ENCODE results near the gene CTNNA3. TPM values are rescaled to one million over a fixed set of nuclear protein-coding genes. Genes with fewer than 3 reads are reported as not detected.
"Not testable (repeated sequence)": the region's sequence is repeated elsewhere in the genome, so short reads cannot be mapped to it uniquely, and the experiment has no call there.

CTNNA3 gene
- total RNA-seq, 1 donor from 2014 or later: 0.92 TPM

DNA sequence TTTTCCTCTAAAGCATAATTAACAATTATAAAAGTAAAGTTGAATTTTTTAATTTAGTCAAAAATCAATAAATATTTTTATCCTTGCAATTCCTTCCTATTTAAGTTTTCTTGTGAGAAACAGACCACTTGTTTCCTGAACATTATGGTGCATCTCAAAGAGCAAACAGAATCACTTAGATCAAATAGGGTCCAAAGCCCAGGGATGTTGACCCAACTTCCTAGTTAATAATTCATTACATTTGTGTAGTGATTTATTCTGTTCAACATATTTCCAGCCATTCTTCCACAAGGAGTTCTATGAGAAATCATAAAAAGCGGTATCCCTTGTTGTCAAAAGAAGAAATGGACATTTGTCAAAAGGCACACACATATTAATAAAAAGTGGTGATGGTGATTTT is 454.5 kb downstream of the CTNNA3 start:
- no peak overlapping the region for H3K4me3 Mint-ChIP-seq (ENCODE audit: unreplicated experiment)
- no peaks in the 10 kb centered on the region for H3K4me1 Mint-ChIP-seq (ENCODE audit: low read depth)
- no peaks in the 10 kb centered on the region for H3K36me3 Mint-ChIP-seq (ENCODE audit: low read depth)
- peaks cover 4% of the 10 kb centered on the region for H3K9me3 Mint-ChIP-seq (ENCODE audit: low read depth)
- TF ChIP-seq, protein P1, sequence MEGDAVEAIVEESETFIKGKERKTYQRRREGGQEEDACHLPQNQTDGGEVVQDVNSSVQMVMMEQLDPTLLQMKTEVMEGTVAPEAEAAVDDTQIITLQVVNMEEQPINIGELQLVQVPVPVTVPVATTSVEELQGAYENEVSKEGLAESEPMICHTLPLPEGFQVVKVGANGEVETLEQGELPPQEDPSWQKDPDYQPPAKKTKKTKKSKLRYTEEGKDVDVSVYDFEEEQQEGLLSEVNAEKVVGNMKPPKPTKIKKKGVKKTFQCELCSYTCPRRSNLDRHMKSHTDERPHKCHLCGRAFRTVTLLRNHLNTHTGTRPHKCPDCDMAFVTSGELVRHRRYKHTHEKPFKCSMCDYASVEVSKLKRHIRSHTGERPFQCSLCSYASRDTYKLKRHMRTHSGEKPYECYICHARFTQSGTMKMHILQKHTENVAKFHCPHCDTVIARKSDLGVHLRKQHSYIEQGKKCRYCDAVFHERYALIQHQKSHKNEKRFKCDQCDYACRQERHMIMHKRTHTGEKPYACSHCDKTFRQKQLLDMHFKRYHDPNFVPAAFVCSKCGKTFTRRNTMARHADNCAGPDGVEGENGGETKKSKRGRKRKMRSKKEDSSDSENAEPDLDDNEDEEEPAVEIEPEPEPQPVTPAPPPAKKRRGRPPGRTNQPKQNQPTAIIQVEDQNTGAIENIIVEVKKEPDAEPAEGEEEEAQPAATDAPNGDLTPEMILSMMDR (IDR thresholded peaks at IDR 0.05): no peak
- H3K27ac Mint-ChIP-seq (ENCODE audit: unreplicated experiment): no peak overlapping the region
- no peaks in the 10 kb centered on the region for H3K27me3 Mint-ChIP-seq (ENCODE audit: low read depth)
- DNase-seq (ENCODE audit: low spot score): no peak

DNA sequence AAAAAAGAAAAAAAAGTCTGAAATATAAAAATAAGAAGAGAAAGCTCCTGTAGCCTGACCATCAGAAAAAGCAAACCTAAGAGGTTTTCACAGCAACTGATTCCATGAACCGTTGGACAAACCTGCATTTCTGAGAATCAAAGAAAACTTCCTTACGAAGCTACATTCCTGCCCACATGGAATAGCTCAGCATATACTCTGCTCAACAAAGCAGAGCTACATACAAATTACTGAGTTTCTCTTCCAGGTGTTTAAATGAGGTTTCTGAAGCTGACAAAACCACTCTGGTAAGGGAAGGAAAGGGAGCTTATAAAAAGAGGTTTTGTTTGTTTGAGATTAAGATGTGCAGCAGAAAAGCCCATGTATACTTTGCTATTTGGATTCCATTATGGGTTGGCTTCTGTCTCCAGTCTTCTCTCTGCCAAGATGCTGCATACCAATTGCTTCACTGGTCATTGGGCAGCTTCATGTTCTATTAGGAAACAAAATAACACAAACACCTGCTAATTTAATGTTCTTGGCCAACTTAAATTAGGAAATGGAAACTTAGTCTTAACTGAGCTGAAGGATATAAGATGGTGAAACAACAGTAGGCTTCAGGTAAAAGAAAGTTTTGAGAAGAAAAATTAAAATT is 456.0 kb downstream of the CTNNA3 start:
- no peaks in the 10 kb centered on the region for H3K36me3 Mint-ChIP-seq (ENCODE audit: low read depth)
- H3K27ac Mint-ChIP-seq (ENCODE audit: unreplicated experiment): no peak overlapping the region
- no peak for DNase-seq (ENCODE audit: low spot score)
- peaks cover 4% of the 10 kb centered on the region for H3K9me3 Mint-ChIP-seq (ENCODE audit: low read depth)
- H3K27me3 Mint-ChIP-seq (ENCODE audit: low read depth): no peaks in the 10 kb centered on the region
- no peaks in the 10 kb centered on the region for H3K4me1 Mint-ChIP-seq (ENCODE audit: low read depth)
- TF ChIP-seq, protein P1 (IDR thresholded peaks at IDR 0.05): no peak
- no peak overlapping the region for H3K4me3 Mint-ChIP-seq (ENCODE audit: unreplicated experiment)

DNA sequence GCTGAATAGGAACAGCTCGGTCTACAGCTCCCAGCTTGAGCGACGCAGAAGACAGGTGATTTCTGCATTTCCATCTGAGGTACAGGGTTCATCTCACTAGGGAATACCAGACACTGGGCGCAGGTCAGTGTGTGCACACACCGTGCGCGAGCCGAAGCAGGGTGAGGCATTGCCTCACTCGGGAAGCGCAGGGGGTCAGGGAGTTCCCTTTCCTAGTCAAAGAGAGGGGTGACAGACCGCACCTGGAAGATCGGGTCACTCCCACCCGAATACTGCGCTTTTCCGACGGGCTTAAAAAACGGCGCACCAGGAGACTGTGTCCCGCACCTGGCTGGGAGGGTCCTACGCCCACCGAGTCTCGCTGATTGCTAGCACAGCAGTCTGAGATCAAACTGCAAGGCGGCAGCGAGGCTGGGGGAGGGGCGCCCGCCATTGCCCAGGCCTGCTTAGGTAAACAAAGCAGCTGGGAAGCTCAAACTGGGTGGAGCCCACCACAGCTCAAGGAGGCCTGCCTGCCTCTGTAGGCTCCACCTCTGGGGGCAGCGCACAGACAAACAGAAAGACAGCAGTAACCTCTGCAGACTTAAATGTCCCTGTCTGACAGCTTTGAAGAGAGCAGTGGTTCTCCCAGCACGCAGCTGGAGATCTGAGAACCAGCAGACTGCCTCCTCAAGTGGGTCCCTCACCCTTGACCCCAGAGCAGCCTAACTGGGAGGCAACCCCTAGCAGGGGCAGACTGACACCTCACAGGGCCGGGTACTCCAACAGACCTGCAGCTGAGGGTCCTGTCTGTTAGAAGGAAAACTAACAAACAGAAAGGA is 465.1 kb downstream of the CTNNA3 start:
- not testable (repeated sequence) for H3K36me3 Mint-ChIP-seq (ENCODE audit: low read depth); H3K4me1 Mint-ChIP-seq (ENCODE audit: low read depth); H3K27ac Mint-ChIP-seq (ENCODE audit: unreplicated experiment); DNase-seq (ENCODE audit: low spot score)
- Mint-ChIP-seq H3K4me3 (ENCODE audit: unreplicated experiment) (peak overlapping the region; percentile 58), H3K9me3 (ENCODE audit: low read depth) (peaks cover 11% of the 10 kb centered on the region), H3K27me3 (ENCODE audit: low read depth) (peaks cover 40% of the 10 kb centered on the region)

DNA sequence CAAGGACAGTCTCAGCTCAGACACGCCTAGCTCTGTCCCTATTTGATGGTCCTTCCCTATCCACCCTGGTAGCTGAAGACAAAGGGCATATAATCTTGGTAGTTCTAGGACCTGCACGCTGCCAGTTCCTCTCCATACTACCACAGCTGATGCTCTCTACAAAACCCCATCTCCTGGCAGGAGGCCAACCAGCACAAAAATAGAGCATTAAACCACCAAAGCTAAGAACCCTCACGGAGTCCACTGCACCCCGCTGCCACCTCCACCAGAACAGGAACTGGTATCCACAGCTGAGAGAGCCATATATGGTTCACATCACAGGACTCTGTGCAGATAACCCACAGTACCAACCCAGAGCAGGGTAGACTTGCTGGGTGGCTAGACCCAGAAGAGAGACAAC is 470.8 kb downstream of the CTNNA3 start:
- H3K27me3 Mint-ChIP-seq (ENCODE audit: low read depth): peaks cover 47% of the 10 kb centered on the region
- H3K9me3 Mint-ChIP-seq (ENCODE audit: low read depth): peaks cover 6% of the 10 kb centered on the region
- DNase-seq (ENCODE audit: low spot score): no peak
- no peaks in the 10 kb centered on the region for H3K4me1 Mint-ChIP-seq (ENCODE audit: low read depth)
- H3K4me3 Mint-ChIP-seq (ENCODE audit: unreplicated experiment): no peak overlapping the region
- H3K36me3 Mint-ChIP-seq (ENCODE audit: low read depth): peaks cover 4% of the 10 kb centered on the region
- H3K27ac Mint-ChIP-seq (ENCODE audit: unreplicated experiment): no peak overlapping the region
- TF ChIP-seq, protein P1 (IDR thresholded peaks at IDR 0.05): no peak

DNA sequence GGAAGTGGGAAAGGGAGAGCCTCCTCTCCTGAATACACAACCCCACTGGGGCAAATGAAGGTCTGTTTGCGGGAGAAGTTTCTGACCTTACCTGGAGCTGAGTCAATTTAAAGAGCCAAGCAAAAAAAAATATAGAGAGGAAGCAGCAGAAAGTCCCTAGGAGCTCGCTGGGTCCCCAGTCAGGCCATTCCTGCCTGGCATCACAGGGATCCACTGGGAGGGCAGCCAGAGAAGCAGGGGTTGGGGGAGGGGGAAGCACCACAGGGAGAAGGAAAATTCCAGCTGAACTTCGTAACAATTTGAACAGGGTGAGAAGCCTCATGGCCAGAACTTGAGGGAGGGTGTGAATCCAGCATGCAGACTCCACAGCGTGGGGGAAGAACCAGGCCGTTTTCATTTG is 471.4 kb downstream of the CTNNA3 start:
- peaks cover 40% of the 10 kb centered on the region for H3K27me3 Mint-ChIP-seq (ENCODE audit: low read depth)
- no peak overlapping the region for H3K4me3 Mint-ChIP-seq (ENCODE audit: unreplicated experiment)
- H3K4me1 Mint-ChIP-seq (ENCODE audit: low read depth): no peaks in the 10 kb centered on the region
- TF ChIP-seq, protein P1 (IDR thresholded peaks at IDR 0.05): no peak
- DNase-seq (ENCODE audit: low spot score): no peak
- no peak overlapping the region for H3K27ac Mint-ChIP-seq (ENCODE audit: unreplicated experiment)
- no peaks in the 10 kb centered on the region for H3K36me3 Mint-ChIP-seq (ENCODE audit: low read depth)
- peaks cover 6% of the 10 kb centered on the region for H3K9me3 Mint-ChIP-seq (ENCODE audit: low read depth)
